GM23248 (cell line): ENCODE data around the gene STXBP6.

Experiments
- EZH2 ChIP-seq: fragments of 200-600 bp; sonication (generic); IDR thresholded peaks from 2 replicates; pipeline ENCODE4 v1.6.1; 2018; ENCODE audit warnings: antibody characterized with exemption, mild to moderate bottlenecking; ENCODE audit not compliant: insufficient read depth, poor library complexity, severe bottlenecking
- EZH2phosphoT487 ChIP-seq: fragments of 200-600 bp; sonication (generic); IDR thresholded peaks from 2 replicates; pipeline ENCODE4 v1.6.1; 2018; ENCODE audit warnings: antibody characterized with exemption, moderate library complexity, mild to moderate bottlenecking, low read depth; ENCODE audit not compliant: insufficient read depth

GRCh38 chr14:24894583-24895242, 155.2 kb downstream of the STXBP6 start:
- TF ChIP-seq EZH2 (no peak), EZH2phosphoT487 (no peak)
